Measurements from ENCODE around the gene DNLZ. TPM values are rescaled to one million over a fixed set of nuclear protein-coding genes. Genes with fewer than 3 reads are reported as not detected.

DNLZ gene
- polyA plus RNA-seq, 1 of the 3 experiments (the other 2 are of a cell fraction) = 40.6 TPM

DNA sequence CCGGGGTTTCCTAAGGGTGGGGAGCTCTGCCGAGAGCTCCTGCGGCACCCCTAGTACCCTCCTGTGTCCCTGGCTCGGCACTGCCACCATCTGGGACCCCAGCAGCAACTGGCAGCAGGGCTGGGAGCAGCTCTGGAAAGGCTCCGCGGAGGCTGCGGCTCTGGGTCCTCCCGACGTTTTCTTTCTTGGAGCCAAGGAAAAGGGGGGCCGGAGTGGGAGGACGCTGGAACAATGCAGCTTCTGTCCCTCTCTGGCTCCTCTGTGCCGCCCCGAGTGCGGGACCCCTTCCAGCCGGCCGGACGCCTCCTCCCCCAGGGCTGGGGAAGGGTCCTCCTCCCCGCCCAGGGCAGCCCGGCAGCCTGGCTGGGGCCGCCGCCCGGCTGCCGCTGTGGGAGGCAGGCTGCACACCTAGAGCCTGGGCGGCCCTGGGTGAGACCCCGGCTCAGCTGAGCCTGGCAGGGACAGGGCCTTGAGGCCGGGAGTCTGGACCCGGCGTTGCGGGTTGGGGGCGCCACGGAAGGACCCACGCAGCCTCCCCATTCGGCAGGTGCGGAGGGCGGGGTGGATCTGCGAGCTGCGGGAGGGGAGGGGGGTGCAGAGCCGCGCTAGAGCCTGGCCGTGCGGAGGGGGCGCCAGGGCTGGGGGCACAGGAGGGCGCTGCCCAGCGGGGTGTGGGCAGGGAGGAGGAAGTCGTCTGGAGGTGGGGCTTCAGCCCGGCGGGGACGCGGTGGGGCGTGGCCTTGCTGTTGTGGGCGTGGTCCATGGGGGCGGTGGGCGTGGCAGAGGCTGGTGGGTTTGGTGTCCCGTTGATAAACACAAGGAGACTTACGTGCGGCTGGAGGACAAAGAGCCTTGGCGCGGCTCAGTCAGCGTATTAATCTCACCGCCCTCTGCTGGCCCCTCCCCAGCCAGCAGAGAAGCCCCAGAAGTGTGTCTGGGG lies 21.1 kb downstream of the DNLZ start:
- no peaks in the 10 kb centered on the region for H3K9me2 ChIP-seq
- POLR2A ChIA-PET = interaction anchor here (0.6 kb wide), 1 partner anchor 20 kb away, joined by 3 read pairs; no protein-coding TSS in a partner anchor
- 86% methylated on average over 28 of the region's 60 CpGs for WGBS (ENCODE audit: low lambda C conversion rate)
- no peak overlapping the region for H3K4me2 ChIP-seq
- no peaks in the 10 kb centered on the region for H3K27me3 ChIP-seq (ENCODE audit: insufficient read depth)
- no peak overlapping the region for H3K9ac ChIP-seq
- CTCF ChIA-PET = interaction anchor here (1.0 to 2.3 kb wide), 2 partner anchors 21 to 58 kb away, joined by 4 to 11 read pairs; partner anchors contain the start of gene DNLZ
- no peaks in the 10 kb centered on the region for H4K20me1 ChIP-seq (ENCODE audit: insufficient read depth)
- peaks cover 0 to 27% of the 10 kb centered on the region in 2 experiments; a peak in 1 of 4 replicates for H3K4me1 ChIP-seq (ENCODE audit: control insufficient read depth in 1 of 2, insufficient read depth in 2 of 2, low read depth in 1 of 2, low read length in 1 of 2)
- no peaks in the 10 kb centered on the region for H3K79me2 ChIP-seq (ENCODE audit: insufficient read depth)
- H2AFZ ChIP-seq (ENCODE audit: low read depth) = no peak overlapping the region
- H3K36me3 ChIP-seq (replicated peaks in 1 of 2; ENCODE audit: control insufficient read depth in 1 of 2, insufficient read depth in 2 of 2, low read length in 1 of 2) = peaks cover 0 to 47% of the 10 kb centered on the region in 2 experiments
- H3K9me3 ChIP-seq = no peaks in the 10 kb centered on the region
- no peaks in the 10 kb centered on the region for H3F3A ChIP-seq (replicated peaks; ENCODE audit: insufficient read depth)
- peak; percentile 87 for DNase-seq
- no peak overlapping the region; a peak in 1 of 4 replicates for H3K27ac ChIP-seq (ENCODE audit: low read depth in 2 of 2, low read length in 1 of 2)
- H3K4me3 ChIP-seq (ENCODE audit: low read depth in 2 of 2, low read length in 1 of 2) = no peak overlapping the region
- no peak for TF ChIP-seq YY1 (IDR thresholded peaks at IDR 0.05; ENCODE audit: low read depth)

DNA sequence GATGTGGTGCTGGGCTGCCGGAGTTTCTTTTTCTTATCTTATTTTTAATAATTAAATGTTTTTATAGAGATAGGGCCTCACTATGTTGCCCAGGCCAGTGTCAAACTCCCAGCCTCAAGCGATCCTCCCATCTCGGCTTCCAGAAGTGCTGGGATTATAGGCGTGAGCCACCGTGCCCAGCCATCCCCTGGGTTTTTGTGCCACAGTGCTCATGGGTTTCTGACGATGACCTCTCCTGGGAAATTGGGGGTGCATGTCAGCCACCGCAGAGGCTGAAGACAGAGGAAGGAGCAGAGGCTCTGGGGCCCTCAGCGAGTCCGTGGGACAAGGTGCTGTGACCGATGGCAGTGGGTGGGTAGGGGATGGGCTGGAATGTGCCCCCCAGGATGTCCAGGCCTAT lies 21.8 kb downstream of the DNLZ start:
- 93% methylated on average over 10 of the region's 10 CpGs for WGBS (ENCODE audit: low lambda C conversion rate)
- Histone ChIP-seq H3K9me3 (no peaks in the 10 kb centered on the region), H3K4me3 (ENCODE audit: low read depth in 2 of 2, low read length in 1 of 2) (no peak overlapping the region), H3K79me2 (ENCODE audit: insufficient read depth) (no peaks in the 10 kb centered on the region), H3K36me3 (replicated peaks in 1 of 2; ENCODE audit: control insufficient read depth in 1 of 2, insufficient read depth in 2 of 2, low read length in 1 of 2) (peaks cover 0 to 53% of the 10 kb centered on the region in 2 experiments), H3K27ac (ENCODE audit: low read depth in 2 of 2, low read length in 1 of 2) (no peak overlapping the region), H3K9ac (no peak overlapping the region), H3K4me1 (ENCODE audit: control insufficient read depth in 1 of 2, insufficient read depth in 2 of 2, low read depth in 1 of 2, low read length in 1 of 2) (peaks cover 0 to 21% of the 10 kb centered on the region in 2 experiments; a peak in 1 of 4 replicates), H3K27me3 (ENCODE audit: insufficient read depth) (no peaks in the 10 kb centered on the region), H3K9me2 (no peaks in the 10 kb centered on the region), H2AFZ (ENCODE audit: low read depth) (no peak overlapping the region), H3F3A (replicated peaks; ENCODE audit: insufficient read depth) (no peaks in the 10 kb centered on the region), H4K20me1 (ENCODE audit: insufficient read depth) (no peaks in the 10 kb centered on the region), H3K4me2 (no peak overlapping the region)
- TF ChIP-seq, protein P1, sequence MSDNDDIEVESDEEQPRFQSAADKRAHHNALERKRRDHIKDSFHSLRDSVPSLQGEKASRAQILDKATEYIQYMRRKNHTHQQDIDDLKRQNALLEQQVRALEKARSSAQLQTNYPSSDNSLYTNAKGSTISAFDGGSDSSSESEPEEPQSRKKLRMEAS (IDR thresholded peaks at IDR 0.05; ENCODE audit: low read depth) = no peak
- TF ChIP-seq TEAD4 (IDR thresholded peaks at IDR 0.05; ENCODE audit: borderline replicate concordance, insufficient read depth) = no peak
- TF ChIP-seq FOXJ3 (CRISPR knock-in tag; IDR thresholded peaks at IDR 0.05) = no peak
- TF ChIP-seq, protein P2, sequence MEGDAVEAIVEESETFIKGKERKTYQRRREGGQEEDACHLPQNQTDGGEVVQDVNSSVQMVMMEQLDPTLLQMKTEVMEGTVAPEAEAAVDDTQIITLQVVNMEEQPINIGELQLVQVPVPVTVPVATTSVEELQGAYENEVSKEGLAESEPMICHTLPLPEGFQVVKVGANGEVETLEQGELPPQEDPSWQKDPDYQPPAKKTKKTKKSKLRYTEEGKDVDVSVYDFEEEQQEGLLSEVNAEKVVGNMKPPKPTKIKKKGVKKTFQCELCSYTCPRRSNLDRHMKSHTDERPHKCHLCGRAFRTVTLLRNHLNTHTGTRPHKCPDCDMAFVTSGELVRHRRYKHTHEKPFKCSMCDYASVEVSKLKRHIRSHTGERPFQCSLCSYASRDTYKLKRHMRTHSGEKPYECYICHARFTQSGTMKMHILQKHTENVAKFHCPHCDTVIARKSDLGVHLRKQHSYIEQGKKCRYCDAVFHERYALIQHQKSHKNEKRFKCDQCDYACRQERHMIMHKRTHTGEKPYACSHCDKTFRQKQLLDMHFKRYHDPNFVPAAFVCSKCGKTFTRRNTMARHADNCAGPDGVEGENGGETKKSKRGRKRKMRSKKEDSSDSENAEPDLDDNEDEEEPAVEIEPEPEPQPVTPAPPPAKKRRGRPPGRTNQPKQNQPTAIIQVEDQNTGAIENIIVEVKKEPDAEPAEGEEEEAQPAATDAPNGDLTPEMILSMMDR (IDR thresholded peaks at IDR 0.05) = no peak
- TF ChIP-seq NFIC (IDR thresholded peaks at IDR 0.05; ENCODE audit: borderline replicate concordance) = no peak
- TF ChIP-seq FOXM1 (IDR thresholded peaks at IDR 0.05; ENCODE audit: low read depth) = no peak
- no peak for TF ChIP-seq MXI1 (IDR thresholded peaks at IDR 0.05; ENCODE audit: low read depth, low read length)
- no peak for TF ChIP-seq RAD21 (IDR thresholded peaks at IDR 0.05; ENCODE audit: low read length)
- no peak for TF ChIP-seq MEF2A (IDR thresholded peaks at IDR 0.05; ENCODE audit: borderline replicate concordance, low read depth)
- no peak for TF ChIP-seq RCOR1 (IDR thresholded peaks at IDR 0.05; ENCODE audit: low read length)
- TF ChIP-seq EP300 (IDR thresholded peaks at IDR 0.05; ENCODE audit: borderline replicate concordance in 1 of 2, low read depth in 1 of 2, low read length in 1 of 2) = no peak
- TF ChIP-seq YY1 (IDR thresholded peaks at IDR 0.05; ENCODE audit: low read depth) = no peak
- TF ChIP-seq POLR2AphosphoS5 (IDR thresholded peaks at IDR 0.05; ENCODE audit: low read depth, low read length) = no peak
- TF ChIP-seq RXRA (IDR thresholded peaks at IDR 0.05; ENCODE audit: borderline replicate concordance, low read depth) = no peak
- no peak for TF ChIP-seq ELF1 (IDR thresholded peaks at IDR 0.05)
- TF ChIP-seq, protein P3, sequence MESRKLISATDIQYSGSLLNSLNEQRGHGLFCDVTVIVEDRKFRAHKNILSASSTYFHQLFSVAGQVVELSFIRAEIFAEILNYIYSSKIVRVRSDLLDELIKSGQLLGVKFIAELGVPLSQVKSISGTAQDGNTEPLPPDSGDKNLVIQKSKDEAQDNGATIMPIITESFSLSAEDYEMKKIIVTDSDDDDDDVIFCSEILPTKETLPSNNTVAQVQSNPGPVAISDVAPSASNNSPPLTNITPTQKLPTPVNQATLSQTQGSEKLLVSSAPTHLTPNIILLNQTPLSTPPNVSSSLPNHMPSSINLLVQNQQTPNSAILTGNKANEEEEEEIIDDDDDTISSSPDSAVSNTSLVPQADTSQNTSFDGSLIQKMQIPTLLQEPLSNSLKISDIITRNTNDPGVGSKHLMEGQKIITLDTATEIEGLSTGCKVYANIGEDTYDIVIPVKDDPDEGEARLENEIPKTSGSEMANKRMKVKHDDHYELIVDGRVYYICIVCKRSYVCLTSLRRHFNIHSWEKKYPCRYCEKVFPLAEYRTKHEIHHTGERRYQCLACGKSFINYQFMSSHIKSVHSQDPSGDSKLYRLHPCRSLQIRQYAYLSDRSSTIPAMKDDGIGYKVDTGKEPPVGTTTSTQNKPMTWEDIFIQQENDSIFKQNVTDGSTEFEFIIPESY (IDR thresholded peaks at IDR 0.05; ENCODE audit: borderline replicate concordance, low read depth) = no peak
- TF ChIP-seq RFX5 (IDR thresholded peaks at IDR 0.05; ENCODE audit: low read length) = no peak
- ChIA-PET CTCF (interaction anchor here (1.0 to 2.3 kb wide), 2 partner anchors 22 to 59 kb away, joined by 4 to 11 read pairs; partner anchors contain the start of gene DNLZ), POLR2A (interaction anchor here (0.6 kb wide), 1 partner anchor 21 kb away, joined by 3 read pairs; no protein-coding TSS in a partner anchor)
- DNase-seq = no peak

Data from SK-N-SH (cell line).